ENCODE measurements around the gene CCDC190. TPM values are rescaled to one million over a fixed set of nuclear protein-coding genes. Genes with fewer than 3 reads are reported as not detected.

The CCDC190 gene
- total and polyA plus RNA-seq, 2 of the 8 experiments (the other 6 are each of a cell fraction or from before 2014, with no cell fraction given): not detected

DNA sequence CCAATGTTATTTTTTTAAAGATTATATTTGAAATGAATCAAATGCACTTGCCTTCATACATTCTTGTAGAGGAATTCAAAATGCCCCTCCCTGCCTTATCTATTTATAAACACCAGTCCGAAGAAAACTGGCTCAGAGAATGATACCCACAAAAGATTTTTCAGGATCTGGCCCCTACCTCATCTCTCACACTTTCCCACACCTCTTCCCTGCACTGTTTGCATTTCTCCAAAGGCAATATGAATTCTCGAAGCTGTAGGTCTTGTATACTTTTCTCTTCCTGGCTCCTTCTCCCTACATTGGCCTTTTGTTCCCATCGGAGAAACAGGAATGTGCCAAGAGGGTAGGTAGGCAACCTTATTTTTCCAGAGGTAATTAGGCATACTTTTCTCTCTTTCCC is 12.0 kb upstream of the CCDC190 start:
- Histone ChIP-seq H3K9me3 (ENCODE audit: insufficient read depth in 2 of 2, low read depth in 1 of 2, low read length in 1 of 2) (no peaks in the 10 kb centered on the region), H3K23me2 (ENCODE audit: low read depth, low read length) (no peaks in the 10 kb centered on the region), H3K18ac (ENCODE audit: extremely low read depth, low read length) (no peak overlapping the region), H2BK20ac (ENCODE audit: low read length) (no peak overlapping the region), H4K20me1 (replicated peaks in 1 of 2; ENCODE audit: control insufficient read depth in 1 of 2, insufficient read depth in 2 of 2, low read length in 2 of 2) (no peaks in the 10 kb centered on the region), H4K5ac (ENCODE audit: insufficient read length, low read depth, low read length) (no peak overlapping the region), H3K27ac (ENCODE audit: low read depth, low read length) (no peak overlapping the region), H3K9ac (replicated peaks in 1 of 4; ENCODE audit: extremely low read depth in 1 of 4, low read depth in 3 of 4, low read length in 3 of 4) (no peak overlapping the region), H4K8ac (ENCODE audit: extremely low read depth, insufficient read depth, low read length) (no peak overlapping the region), H2BK120ac (replicated peaks; ENCODE audit: low read depth, low read length) (no peak overlapping the region), H3K4ac (replicated peaks; ENCODE audit: insufficient read length, low read depth, low read length) (no peak overlapping the region), H3K79me1 (ENCODE audit: low read depth, low read length) (no peaks in the 10 kb centered on the region), H2BK12ac (ENCODE audit: low read depth, low read length) (no peak overlapping the region), H4K91ac (replicated peaks; ENCODE audit: insufficient read length, low read length) (no peak overlapping the region), H3K56ac (replicated peaks; ENCODE audit: insufficient read length, low read depth, low read length) (no peak overlapping the region), H2BK5ac (ENCODE audit: low read depth, low read length) (no peak overlapping the region), H3K79me2 (ENCODE audit: control insufficient read depth in 1 of 2, insufficient read depth in 2 of 2, low read length in 2 of 2) (no peaks in the 10 kb centered on the region), H3K27me3 (replicated peaks in 1 of 4; ENCODE audit: control insufficient read depth in 3 of 4, extremely low read depth in 1 of 4, insufficient read depth in 3 of 4, low read length in 3 of 4) (no peaks in the 10 kb centered on the region), H3K4me1 (replicated peaks in 1 of 4; ENCODE audit: control insufficient read depth in 3 of 4, insufficient read depth in 4 of 4, low read length in 3 of 4) (peaks cover 0 to 3% (median 0%) of the 10 kb centered on the region in 4 experiments; a peak in 2 of 7 replicates), H3K23ac (ENCODE audit: insufficient read length) (no peak overlapping the region), H3K4me2 (ENCODE audit: insufficient read depth in 1 of 2, low read depth in 2 of 2, low read length in 2 of 2) (no peak overlapping the region), H3K36me3 (ENCODE audit: control insufficient read depth in 2 of 4, insufficient read depth in 4 of 4, low read length in 3 of 4) (no peaks in the 10 kb centered on the region), H3K14ac (ENCODE audit: insufficient read length) (no peak overlapping the region), H2BK15ac (ENCODE audit: low read length) (no peak overlapping the region), H3K4me3 (ENCODE audit: extremely low read depth in 1 of 4, insufficient read depth in 2 of 4, low read depth in 3 of 4, low read length in 4 of 4) (no peak overlapping the region), H2AFZ (ENCODE audit: low read length) (no peak overlapping the region), H2AK5ac (ENCODE audit: low read depth, low read length) (no peak overlapping the region)
- FAIRE-seq (no peak), DNase-seq (ENCODE audit: low read depth in 1 of 2, low spot score in 2 of 2) (no peak)
- WGBS, 2 experiments (ENCODE audit: extremely low coverage in 1 of 2, insufficient coverage in 1 of 2, insufficient read length in 1 of 2, insufficient replicate concordance in 2 of 2, low coverage in 1 of 2, low lambda C conversion rate in 2 of 2, missing lambda C conversion rate in 1 of 2): 91% methylated on average over 3 of the region's 3 CpGs; no CpG with 5 or more reads in 1 of the 2 experiments
- ChIA-PET POLR2A (ENCODE audit: partially characterized antibody) (no interaction called here), CTCF (ENCODE audit: partially characterized antibody) (interaction anchor here (1.3 to 1.9 kb wide), 7 partner anchors 14 to 442 kb away, joined by 3 to 14 read pairs (median 6); partner anchors contain the start of gene RGS4)
